D341Med (cell line): ENCODE results near the gene FUBP3.

ENCODE experiments used
- DNase-seq: peaks from one replicate; pipeline ENCODE4 v3.0.0; 2012; ENCODE audit warnings: low spot score

The FUBP3 gene, protein sequence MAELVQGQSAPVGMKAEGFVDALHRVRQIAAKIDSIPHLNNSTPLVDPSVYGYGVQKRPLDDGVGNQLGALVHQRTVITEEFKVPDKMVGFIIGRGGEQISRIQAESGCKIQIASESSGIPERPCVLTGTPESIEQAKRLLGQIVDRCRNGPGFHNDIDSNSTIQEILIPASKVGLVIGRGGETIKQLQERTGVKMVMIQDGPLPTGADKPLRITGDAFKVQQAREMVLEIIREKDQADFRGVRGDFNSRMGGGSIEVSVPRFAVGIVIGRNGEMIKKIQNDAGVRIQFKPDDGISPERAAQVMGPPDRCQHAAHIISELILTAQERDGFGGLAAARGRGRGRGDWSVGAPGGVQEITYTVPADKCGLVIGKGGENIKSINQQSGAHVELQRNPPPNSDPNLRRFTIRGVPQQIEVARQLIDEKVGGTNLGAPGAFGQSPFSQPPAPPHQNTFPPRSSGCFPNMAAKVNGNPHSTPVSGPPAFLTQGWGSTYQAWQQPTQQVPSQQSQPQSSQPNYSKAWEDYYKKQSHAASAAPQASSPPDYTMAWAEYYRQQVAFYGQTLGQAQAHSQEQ

DNA sequence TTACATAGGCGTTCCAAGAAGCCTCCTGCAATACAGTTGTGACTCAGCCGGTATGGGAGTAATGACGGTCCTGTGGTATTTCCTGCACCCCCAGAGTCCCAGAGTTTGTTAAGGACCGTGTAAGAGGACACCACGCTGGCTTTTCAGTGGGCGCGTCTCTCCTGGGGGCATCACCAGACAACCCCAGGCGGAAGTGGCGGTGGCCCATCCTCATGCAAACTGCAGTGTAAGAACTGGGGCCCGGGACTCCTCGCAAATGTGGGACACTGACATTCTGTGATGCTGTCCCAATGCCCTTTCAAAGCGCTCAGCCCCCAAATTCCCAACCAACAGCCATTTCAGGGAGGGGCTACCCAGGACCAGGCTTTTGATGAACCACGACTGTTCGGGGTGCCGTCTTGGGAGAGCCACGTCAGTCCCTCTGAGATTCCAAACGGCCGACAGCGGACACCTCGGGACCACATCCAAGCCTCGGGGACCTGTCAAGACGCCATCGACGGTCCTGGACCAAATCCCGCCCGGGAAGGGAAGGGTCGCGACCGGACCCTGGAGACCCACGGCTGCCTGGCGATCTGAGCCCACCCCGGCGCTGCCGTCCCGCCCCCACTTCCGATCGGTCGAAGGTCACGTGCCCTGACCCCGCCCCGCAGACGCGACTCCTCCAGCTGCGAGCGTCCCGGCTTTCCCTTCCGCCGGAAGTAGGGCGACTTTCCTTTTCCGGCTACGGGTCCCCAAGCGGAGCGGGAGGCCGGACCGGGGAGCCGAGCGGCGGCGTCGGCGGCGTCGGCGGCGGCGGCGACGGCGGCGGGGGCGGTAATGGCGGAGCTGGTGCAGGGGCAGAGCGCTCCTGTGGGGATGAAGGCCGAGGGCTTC lies at the start of gene FUBP3:
Gene FUBP3, plus strand, starts transcription at position 713 of the 873 bp plus-strand sequence. Its CDS starts 104 bp downstream, at position 817.
- DNase-seq = peak; percentile 98

DNA sequence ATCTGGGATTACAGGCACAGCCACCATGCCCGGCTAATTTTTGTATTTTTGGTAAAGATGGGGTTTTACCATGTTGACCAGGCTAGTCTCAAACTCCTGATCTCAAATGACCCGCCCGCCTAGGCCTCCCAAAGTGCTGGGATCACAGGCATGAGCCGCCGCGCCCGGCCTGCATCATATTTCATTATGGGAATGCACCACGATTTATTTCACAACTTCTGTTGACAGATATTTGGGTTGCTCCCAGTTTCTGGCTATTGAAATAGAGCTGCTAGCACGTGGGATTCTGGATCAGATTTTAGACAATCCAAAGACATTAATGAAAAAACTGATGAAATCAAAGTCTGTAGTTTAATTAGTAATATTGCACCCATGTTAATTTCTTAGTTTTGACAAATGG lies 48.4 kb upstream of the FUBP3 start:
- no peak for DNase-seq

DNA sequence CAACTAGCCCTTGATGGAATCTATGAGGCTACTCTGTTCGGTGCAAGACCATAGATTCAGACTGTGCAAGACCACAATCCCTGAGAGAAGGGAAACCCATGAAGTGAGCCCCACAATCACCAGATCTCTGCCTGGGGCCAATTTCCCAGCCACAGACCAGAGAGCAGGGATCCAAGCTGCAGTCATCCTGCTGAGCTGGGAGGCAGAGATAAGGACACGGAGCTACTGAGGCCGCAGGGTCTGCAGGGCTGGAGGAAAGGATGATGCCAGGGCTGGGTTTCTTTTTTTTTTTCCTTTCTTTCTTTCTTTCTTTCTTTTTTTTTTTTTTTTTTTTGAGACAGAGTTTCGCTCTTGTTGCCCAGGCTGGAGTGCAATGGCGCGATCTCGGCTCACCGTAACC lies 47.7 kb upstream of the FUBP3 start:
- DNase-seq = no peak

DNA sequence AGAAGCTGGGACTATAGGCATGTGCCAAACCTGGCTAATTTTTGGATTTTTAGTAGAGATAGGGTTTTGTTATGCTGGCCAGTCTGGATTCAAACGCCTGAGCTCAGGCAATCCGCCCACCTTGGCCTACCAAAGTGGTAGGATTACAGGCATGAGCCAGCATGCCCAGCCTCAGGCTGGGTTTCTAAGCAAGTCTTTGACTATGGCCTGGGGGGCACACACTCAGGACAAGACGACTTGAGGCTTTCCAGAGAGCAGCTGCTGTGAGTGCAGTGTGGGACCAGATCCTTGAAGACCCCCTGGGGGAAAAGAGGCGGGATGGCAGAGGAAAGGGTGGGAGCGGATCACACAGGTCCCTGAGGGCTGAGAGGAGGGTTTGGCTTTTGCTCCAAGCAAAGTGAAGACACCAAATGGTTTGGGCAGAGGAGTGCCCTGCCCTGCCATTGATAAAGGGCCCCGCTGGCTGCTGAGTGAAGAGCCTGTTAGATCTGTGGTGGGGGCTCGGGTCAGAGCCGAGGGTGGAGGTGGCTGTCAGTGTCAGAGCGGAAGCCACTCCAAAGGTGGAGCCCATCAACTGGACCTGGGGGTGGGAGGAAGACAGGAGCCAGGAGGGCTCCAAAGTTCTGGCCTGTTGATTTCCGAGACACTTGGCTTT lies 46.8 kb upstream of the FUBP3 start:
- DNase-seq = no peak

DNA sequence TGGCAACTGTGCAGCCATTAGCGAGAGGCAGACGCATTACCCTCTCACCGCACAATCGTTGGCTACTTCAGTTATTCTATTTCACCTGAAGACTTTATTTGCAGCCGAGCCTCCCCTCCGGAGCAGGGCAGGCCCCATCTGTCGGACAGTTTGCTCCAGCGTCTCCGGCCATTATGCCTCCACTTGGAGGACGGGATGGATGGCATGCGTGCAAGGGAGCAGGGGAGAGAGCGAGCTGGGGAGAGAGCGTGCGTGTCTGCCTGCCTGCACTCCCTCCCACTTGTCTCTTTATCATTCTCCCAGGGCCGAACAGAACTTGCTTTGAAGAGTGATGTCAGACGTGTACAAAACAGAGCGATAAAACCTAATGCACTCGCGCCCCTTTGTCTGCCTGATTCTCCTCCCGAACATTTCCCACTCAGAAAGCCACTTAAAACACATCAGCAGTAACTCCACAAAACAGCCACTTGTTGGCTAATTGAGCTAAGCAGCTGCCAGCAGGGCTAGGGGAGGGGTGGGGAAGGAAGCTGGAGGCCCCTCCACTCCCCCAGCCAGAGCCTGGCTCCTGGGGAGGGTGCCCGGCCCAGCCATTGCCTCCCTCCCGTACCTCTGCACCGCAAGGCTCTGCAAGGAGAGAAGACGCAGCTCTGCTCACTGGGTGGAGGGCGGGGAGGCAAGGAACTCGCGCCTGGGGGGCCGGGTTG lies 43.4 kb upstream of the FUBP3 start:
- DNase-seq = no peak

DNA sequence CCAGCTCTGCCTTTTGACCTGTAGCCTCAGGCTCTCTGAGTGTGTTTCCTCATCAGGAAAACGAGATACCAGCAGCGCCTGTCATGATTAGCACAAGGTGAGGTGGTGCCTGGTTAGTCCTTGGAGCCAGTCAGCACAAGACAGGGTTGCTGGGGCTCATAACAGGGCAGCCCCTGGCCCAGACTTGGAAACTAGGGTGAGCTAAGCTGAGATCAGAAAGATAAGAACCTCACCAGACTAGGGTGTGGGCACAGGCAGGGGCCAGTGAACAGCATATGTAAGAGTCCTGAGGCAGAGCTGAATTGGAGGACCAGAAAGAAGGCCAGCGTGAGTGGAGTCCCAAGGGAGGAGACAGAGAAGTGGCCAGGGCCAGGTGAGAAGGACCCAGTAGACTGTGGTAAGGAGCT lies 42.7 kb upstream of the FUBP3 start:
- no peak for DNase-seq

DNA sequence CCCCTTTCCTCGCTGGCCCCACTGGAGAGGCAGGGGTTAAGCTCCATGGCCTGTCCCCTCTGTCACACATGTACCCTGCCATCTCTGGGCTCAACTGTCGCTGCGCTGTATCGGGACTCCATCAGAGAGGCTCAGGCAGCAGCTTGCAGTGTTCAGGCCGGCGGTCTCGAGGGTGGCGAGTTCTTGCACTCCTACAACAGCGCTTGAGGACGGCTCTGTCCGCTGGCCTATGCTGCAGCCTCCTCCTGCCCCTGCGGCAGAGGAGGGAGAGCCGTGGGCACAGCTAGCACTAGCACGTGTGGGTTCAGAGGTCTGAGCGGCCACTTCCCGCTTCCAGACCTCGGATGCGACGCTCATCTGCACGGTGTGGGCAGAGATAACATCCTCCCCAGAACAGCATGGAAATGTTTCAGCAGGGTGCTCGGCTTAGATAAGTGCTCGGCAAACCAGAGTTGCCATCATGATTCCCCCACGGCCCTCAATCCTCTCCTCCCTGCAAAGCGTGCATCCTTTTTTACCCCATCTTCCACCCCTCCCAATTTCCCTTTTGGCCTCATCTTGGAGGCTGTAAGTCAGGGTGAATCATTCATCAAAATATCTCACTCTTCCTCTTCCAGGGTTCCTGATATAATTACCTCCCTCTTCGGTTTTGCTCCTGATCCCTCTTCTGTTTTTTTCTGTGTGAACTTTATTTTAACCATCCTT lies 41.9 kb upstream of the FUBP3 start:
- no peak for DNase-seq

DNA sequence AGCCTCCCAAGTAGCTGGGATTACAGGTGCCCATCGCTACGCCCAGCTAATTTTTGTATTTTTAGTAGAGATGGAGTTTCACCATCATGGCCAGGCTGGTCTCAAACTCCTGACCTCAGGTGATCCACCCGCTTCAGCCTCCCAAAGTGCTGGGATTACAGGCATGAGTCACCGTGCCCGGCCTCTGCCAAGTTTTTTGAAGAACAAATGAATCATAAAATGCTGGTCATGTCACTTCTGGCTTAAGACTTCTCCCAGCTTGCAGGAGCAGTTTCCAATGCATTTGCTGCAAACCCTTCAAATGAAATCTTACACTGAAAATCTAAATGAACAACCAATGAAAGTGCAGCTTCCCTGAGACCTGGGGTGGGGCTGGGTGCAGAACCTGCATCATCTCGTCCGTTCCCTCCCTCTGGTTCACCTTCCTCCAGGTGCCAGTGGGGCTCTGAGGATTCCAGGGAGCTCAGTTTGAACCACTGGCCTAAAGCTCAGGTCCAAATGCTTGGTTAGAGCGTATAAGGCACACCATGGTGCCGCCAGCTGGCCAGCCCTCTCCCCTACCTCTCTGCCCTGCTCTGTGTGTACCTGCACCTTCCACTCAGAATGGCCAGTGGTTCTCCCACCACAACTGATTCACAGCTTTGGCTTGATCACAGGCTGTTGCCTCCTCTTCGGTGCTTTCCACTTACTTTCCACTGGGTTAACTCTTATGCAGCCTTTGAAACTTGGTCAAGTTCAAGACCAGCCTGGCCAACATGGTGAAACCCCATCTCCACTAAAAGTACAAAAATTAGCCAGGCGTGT lies 39.8 kb upstream of the FUBP3 start:
- no peak for DNase-seq

DNA sequence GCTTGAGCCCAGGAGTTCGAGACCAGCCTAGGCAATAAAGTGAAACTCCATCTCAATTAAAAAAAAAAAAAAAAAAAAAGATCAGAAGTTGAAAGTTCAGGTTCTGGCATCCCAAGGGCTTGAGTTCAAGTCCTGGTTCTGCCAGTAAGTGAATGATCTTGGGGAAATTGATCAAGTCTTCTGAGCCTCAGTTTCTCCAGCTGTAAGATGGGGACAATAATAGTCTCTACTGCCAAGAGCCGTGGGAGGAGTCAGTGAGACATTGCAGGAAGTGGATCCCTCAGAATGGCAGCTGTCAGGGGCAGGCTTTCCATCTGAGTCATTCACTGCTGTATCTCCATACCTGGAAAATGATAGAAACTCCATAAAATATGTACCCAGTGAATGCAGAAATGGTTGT lies 37.8 kb upstream of the FUBP3 start:
- DNase-seq = no peak

DNA sequence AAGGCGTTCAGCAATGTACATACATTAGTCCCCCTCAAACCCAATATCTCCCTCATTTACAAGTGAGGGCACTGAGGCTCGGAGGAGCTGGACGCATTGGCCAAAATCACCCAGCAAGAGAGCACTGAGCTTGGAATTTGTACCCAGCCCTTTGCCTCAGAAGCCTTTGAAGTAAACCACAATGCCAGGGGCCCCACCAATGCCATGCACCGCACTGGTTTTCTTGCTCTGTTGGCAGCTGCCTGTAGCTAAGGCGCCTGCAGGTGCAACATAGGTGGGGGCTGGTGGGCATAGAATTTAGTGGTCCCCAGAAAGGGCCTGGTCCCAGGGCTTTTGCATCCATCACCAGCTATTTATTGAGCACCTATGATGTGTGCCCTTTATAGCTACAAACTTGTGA lies 37.3 kb upstream of the FUBP3 start:
- no peak for DNase-seq

DNA sequence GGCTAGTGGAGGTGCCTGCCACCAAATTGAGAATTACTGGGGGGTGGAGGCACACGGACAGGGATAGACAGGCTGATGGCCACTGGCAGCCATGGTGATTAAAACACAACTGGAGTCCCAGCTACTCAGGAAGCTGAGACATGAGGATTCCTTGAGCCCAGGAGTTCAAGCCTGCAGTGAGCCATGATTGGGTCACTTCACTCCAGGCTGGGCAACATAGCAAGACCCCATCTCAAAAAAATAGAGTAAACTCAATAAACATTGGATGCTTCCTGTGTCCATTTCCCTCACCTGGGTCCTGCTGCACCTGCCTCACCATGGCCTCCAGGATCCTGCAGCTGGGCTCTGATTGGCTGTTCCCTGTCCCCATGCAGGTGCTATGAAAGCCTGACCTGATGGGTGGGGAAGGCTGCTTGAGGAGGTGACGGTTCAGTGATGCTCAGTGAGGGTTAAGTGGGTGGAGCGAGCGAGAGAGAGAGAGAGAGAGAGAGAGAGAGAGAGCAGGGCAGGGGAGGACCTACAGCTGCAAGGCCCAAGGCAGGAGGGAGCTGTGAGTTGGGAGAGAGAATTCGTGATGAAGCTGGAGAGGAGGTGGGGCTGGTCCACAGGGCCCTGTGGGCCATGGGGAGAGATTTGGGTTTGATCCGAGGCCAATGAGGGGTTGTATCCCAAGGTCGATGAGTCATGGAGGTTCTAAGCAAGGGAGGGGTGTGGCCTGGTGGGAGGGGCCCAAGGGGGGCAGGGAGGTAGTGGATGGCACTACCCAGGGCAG lies 36.7 kb upstream of the FUBP3 start:
- no peak for DNase-seq

DNA sequence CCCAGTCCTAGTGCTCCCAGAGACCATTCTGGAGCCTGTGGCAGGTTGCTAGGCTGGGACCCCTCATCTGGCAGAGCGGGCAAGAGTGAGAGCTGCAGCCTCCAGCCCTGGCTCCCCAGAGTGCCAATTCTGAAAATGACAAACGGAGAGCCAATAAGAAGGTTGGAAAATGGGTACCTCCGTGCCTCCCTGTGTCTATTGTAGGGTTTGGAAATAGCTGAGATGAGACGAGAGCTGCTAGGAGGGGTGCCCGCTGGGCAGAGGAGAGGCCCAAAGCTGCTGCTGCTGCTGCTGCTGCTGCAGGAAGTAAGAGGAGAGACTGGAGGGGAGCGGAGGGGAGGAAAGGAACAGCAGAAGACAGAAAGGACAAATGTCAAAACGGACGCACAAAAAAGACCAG lies 36.0 kb upstream of the FUBP3 start:
- DNase-seq = no peak

DNA sequence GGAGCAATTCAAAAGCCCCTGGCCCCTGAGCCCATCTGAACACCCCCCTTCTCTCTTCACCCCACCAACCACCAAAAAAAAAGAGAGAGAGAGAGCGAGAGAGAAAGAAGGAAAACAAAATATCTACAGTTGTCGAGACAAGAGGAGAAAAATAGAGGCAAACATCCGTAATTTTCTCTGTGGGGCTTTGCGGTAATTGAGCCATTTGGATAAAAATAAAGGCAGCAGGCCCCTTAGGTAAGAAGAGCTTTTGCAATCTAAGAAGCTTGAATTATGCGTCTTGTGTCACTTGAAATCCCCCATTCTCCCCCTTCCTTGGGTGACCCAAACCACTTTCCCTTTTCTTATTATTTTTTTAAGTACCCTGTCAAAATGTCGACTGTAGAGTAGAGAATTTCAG lies 35.5 kb upstream of the FUBP3 start:
- no peak for DNase-seq

DNA sequence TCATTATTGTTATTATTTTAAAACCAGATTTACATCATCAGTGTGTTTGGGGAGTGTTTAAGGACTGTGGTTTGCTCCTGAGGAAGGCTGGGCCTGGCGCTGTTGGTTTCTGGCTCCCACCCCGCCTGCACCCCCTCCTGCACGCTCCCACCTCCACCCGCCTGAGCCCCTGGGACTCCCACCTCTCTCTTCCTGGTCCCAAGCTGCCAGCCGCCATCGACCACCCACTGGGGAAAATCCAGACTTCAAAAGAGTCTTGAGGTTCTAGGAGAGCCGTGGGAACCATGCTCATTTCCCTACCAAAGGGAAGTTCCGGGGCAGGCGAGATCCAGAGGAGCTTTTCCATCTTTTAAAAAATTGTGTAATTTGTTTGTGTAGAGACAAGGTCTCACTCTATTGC lies 35.0 kb upstream of the FUBP3 start:
- DNase-seq = no peak

DNA sequence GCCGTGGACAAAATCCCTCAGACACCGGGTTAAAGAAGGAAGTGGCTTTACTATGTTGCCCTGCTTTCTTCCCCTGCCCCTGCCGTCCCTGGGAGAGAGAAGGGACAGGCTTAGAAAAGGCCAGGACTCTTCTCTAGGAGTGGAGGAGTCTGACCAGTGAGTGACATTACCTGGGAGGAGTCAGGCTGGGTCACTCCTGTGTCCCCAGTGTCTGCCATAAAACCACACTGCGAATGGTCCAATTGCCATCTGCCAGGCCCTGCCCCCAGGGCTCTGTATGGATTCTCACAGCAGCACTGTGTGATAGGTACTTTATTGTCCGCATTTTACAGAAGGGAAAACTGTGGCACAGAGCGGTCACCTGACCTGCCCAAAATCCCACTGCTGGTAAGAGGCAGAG lies 31.3 kb upstream of the FUBP3 start:
- no peak for DNase-seq

DNA sequence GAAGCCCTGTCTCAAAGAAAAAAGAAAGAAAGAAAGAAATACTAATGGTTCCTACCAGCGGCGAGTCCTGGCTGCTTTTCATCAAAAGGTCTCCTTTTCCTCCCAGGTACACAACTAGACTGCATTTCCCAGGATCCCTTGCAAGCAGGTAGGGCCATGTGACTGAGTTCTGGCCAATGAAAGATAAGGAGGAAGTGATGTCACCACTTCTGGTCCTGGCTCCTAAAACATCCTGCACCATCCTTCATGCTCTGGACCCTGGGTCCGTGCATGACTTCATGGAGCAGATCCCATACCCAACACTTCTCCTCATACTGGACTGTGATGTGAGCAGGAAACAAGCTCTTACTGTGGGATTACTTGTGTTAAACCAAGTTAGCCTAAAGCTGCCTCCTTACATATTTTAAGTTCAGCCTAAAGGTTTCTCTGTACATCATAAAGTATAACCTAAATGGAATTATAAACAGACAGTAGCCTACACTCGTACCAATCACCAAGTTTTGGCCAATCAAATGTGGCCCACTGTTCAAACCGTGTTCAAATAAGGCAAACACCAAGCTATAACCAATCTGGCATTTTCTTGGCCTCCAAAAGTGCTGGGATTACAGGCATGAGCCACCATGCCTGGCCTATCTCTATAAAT lies 30.2 kb upstream of the FUBP3 start:
- DNase-seq = no peak

DNA sequence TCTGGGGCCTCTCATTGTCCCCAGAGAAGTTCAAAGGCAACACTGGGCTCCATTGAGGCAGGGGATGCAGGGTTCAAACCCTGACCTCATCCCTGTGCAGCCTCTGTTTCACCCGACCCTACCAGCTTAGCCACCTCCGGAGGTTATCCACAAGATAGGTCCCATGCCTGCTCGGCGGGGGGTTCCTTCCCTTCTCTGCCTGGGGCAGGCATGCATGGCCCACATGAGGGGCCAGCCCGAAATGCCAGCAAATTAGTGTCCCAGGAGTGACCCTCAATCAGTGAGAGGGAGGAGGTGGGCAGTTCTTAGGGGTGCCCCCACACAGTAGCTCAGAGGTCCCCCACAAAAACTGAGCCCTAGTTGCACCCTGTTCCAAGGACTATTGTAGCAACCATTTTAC lies 24.8 kb upstream of the FUBP3 start:
- no peak for DNase-seq

DNA sequence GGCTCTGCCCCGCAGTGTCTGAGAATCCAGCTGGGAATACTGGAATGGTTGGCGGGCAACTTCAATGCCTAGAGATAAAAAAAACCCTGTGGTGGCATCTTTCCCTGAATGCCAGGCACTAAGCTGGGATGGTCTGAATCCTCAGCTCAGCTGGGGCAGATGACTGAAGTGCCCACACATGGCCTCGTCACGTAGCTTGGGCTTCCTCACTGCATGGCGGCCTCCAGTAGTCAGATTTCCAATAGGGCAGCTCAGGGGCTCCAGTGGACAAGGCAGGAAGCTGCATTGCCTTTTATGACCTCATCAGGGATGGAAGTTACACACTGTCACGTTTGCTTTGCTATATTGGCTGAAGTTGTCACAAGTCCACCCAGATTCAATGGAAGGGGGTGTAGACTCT lies 24.3 kb upstream of the FUBP3 start:
- no peak for DNase-seq

DNA sequence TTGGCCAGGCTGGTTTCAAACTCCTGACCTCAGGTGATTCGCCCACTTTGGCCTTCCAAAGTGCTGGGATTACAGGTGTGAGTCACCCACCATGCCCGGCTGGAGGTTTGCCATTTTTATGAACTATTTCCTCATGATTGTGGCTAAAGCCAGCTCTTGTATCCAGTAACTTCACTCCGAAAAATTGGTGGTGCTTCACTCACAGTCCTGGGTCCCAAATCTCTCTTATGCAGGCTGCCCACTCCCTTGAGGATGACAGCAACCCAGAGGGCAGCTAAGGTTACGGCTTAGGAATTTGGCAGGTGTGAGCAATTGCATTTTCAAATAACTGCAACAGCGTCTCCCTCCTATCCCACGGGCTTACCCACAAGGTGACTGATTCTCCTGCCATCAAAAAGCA lies 23.4 kb upstream of the FUBP3 start:
- no peak for DNase-seq
